CMK (cell line): ENCODE data around the gene MPEG1.

Experiments used
- DNase-seq: peaks from one replicate; pipeline ENCODE4 v3.0.0-alpha.2; 2010; ENCODE audit warnings: low read depth

Gene MPEG1

GRCh38 chr11:59187035-59187434, 25.7 kb downstream of the MPEG1 start:
- no peak for DNase-seq

DNA sequence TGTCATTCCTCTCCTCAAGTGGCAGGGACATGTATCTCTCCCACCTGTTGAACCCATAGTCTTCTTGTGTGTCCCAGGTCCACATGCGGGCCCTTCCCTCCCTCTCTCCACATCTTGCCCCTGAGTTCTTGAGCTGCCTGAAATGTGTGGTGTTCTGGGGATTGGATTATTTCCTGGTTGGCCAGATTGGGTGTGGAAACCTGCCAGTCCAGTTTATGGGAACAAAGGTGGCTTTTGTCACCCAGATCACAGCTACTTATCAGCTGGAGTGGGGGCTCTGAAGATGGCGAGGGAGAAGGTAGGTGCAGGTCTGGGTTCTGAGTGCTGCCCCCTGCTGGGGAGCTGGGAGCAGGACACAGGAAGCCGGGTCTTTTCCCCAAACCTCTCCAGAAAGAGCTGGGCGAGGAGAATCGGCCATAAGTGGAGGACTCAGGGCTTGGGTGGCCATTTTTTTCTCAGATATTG, 26.6 kb downstream of the MPEG1 start:
- DNase-seq = no peak

DNA sequence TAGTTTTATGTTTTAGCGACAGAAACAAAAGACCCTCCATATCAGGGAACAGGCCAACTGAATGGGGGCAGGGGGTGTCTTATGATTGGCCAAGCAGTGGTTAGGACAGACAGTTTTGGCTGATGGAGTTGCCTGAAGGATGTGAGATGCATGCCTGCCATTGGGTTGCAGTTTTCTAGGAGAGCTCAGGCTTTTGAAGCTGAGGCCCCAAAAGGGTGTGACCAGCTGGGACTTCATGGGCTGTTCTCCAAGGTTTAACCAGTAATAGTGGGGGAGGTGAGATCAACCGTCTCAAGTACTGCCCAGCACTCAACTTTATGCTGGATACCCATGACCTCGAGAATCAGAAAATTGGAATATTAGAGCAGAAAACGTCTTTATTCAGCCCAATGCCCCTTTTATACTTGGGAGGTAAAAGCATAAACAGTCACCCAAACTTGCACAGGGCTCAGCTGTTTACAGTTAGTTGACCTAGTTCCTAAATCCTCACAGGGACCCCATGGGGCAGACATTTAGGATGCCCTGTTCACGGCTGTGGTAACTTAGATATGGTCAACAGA, 27.3 kb downstream of the MPEG1 start:
- DNase-seq = no peak

GRCh38 chr11:59184691-59185339, 27.9 kb downstream of the MPEG1 start:
- no peak for DNase-seq

GRCh38 chr11:59183771-59184170, 29.0 kb downstream of the MPEG1 start:
- DNase-seq = no peak

GRCh38 chr11:59182457-59183151, 30.1 kb downstream of the MPEG1 start:
- DNase-seq = no peak

- no peak for DNase-seq
Measured at GRCh38 chr11:59181746-59182456, 30.8 kb downstream of the MPEG1 start.

GRCh38 chr11:59180907-59181306, 31.8 kb downstream of the MPEG1 start:
- no peak for DNase-seq

GRCh38 chr11:59180168-59180776, 32.5 kb downstream of the MPEG1 start:
- DNase-seq = no peak

GRCh38 chr11:59179121-59179520, 33.6 kb downstream of the MPEG1 start:
- no peak for DNase-seq

GRCh38 chr11:59178402-59178801, 34.3 kb downstream of the MPEG1 start:
- DNase-seq = no peak

- no peak for DNase-seq
Measured at GRCh38 chr11:59176330-59176729, 36.4 kb downstream of the MPEG1 start.

DNA sequence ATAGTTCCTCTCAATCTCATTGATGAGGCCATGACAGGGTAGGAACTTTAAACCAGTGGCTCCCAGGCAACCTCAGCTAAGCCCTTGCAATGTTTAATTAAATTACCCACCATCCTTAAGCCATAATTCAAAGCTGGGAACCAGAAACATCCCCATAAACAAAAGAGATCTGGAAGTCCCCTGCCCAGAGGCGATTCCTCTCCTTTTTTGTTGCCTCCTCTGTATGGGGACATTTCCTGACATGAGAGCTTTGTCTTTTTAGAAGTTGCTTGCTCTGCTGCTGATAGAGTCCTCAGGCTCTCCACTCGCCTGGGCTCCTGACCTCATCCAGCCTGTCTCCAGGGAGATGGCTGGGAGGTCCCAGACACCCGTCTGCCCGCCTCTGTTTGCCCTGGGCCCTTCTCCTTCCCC, 37.6 kb downstream of the MPEG1 start:
- no peak for DNase-seq

DNA sequence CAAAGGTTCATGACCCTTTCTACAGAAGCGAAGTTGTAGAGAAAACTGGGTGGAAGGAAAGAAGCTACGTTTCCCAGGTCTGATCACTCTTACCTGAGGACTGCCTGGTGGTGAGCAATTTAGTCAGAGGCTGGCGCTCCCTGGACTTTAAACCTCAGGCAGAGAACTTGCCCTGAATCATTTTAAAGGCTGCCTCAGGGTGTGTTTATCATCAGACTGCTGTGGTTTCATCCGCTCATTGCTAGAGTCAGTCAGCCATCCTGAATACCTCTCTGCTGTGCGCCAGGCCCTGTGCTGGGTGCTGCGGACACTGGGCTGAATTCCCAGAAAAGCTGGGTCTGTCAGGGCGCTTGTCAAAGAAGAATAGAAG, 38.1 kb downstream of the MPEG1 start:
- no peak for DNase-seq

DNA sequence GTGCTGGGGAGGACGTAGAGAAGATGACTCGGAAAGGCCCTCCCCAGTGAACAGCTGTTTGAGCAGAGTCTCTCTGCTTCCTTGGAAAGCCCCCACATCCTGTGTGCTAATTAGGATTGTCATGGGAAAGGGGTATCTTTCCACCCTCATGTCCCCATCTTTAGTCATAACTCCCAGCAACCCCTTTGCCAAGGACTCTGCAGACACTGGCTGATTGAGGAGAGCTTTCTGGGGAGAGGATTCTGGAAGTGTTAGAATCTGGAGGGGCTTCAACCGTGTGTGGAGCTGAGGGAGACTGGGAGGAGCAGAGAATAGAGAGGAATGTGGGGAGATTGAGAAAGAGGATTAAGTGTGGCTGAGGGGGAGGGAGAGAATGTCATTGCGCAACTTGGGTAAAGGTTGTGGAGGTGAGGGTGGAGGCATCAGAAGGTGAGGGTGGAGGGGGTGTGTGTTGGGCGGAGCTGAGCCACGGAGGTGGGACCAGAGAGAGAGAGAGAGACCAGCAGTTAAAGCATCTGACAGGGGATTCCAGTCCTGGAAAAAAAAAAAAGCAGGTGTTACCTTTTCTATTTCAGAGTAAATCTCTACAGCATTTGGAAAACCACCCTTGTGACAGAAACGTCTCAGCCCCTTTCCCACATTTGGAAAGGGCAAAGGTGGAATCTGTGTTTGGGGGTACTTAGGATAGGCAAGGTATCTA, 38.6 kb downstream of the MPEG1 start:
- no peak for DNase-seq

DNA sequence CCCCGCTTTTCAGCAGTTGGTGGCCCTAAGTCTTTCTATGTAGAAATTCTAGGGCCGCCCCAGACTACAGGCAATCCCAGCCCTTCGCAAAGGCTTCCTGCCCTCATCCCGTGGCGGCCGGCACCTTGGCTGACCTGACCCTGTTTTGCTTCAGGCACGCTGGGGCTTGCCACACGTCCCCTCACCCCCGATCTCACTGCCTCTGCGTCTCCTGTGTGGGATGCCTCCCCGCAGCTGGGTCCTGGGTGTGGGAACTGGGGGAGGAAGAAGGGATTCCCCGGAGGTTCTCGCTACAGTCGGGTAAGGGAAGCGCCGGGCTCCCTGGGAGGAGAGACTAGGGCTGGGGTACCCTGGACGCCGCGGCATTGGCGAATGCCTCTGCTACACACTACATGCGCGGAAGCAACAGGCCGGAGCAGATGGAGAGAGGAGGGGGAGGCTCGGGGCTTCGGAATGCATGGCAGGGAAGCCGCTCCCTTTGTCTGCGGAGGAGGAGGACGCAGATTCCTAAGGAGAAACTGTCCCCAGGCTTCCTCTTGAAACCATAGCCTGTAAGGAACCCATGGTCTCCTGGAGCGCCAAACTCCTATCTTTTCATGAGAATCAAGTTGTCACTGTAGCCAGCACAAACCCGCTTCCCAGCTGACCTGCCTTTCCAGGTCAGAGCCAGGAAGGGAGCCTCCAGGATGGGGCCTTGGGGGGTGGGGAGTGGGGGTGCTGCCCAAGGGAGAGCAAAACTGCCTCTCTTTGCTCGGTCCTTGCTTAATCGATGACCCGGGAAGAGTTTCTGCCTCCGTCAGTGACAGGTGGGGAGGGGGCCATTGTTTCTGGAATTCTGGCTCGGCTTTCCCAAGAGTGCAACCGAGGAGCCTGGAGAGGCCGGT, 39.4 kb downstream of the MPEG1 start:
- DNase-seq = no peak

DNA sequence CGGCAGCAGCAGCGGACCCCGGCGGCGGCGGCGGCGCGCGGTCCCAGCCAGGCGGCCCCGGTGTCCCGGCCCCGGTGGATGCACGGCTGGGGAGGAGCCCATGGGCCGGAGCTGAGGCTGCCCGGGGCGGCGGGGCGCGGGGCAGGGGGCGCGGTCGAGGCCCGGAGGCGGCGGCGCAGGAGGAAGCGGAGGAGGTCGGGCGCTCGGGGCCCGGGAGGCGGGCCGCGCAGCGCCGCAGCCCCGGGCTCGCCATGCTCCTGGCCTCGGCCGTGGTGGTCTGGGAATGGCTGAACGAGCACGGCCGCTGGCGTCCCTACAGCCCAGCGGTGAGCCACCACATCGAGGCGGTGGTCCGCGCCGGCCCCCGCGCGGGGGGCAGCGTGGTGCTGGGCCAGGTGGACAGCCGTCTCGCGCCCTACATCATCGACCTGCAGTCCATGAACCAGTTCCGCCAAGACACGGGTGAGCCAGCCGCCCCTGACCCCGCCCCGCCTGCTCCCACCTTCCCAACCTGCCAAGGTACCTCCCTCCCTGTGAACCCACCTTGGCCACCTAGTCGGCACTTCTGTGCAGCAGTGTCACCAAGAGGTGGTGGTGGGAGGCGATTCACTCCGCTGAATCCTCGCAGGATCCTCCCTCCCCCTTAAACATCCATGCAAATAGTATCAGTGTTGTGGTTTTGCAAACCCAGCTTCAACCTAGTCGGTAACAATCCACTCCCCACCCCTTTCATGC, 40.2 kb downstream of the MPEG1 start:
- no peak for DNase-seq

DNA sequence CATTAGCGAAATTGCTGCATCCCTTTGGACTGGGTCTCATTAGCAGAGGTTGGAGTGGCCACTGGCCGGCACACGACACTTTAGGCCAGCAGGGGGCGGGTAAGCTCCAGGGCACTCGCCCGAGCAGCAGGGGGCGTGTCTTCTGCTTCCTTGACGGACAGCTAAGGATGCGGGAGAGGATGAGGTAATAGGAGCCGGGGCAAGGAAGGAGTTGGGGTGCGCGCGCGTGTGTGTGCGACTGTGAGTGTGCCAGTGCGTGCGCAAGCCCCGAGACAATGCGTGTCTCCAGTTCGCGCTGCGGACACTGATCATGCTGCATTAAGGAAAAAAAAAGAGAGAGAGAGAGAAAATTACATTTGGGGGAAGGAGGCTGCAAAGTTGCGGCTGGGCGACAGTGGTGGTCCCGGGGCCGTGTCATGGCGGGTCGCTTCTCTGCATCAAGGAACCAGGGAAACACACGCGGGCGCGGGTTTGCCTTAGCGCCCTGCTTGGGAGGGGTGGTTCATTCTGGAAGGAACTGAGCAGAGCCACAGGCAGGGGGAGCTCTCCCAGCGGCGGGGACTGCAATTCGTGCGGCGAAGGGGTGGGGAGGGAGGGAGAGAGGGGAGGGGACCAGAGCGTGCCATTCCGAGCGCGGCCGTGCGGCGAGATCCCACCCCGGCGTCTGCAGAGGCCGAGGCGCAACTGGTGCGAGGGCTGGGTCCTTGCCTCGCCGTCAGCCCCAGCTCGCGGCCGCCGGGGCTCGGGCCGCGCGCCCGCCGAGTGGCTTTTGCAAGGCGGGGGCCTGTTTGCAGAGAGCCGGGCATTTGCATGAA, 41.0 kb downstream of the MPEG1 start, which contains the start of gene DTX4:
Gene DTX4, plus strand, starts transcription at position 625 of the 815 bp plus-strand sequence. CDS start 464 bp downstream, outside the sequence.
- DNase-seq = peak; percentile 63

GRCh38 chr11:59164028-59164427, 48.7 kb downstream of the MPEG1 start:
- no peak for DNase-seq
